CD4-positive, alpha-beta T cell treated with Interleukin-15 for 1 hour (primary cell): ENCODE data around the gene DDAH1.
"Not testable (repeated sequence)": the region's sequence is repeated elsewhere in the genome, so short reads cannot be mapped to it uniquely, and the experiment has no call there.

Experiments used
- DNase-seq: peaks from one replicate; pipeline ENCODE4 v3.0.0-alpha.2; 2020

DDAH1 gene

DNA sequence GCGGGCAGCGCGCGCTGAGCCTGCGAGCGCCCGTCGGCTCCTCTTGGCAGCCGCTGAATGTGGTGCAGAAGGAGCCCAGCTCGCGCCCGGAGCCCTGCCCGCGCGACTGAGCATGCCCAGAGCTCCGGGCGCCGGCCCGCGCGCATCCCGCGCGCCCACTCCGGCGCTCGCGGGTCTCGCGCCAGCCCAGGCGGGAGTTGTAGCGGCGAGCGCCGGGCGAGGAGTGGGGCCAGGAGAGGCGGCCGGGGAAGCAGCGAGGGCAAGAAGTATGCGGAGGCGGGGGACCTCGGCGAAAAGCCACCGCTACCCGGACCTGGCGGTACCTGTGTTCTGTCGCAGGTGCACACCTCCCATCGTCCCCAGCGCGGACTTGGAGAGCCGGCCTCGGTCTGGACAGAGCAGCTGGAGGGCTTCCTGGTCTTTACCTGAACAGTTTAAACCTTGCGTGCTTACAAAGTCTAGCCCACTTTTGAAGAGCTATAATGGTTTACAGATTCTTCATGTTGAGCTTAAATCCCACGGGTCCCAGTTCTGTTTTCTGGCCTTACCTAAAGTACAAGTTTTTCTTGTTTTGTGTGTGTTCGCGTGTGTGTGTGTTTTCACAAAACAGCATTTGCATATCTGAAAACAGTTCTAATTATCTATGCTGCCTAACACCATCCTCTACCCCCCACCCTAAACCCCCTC is at the start of gene DDAH1:
DDAH1 (minus strand) TSS at position 61 of the 687 bp plus-strand sequence. CDS start 114 bp downstream, outside the sequence.
- no peak for DNase-seq

DNA sequence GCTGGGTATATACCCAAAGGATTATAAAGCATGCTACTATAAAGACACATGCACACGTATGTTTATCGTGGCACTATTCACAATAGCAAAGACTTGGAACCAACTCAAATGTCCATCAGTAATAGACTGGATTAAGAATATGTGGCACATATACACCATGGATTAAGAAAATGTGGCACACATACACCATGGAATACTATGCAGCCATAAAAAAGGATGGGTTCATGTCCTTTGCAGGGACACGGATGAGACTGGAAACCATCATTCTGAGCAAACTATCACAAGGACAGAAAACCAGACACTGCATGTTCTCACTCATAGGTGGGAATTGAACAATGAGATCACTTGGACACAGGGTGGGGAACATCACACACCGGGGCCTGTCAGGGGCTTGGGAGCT is 49.0 kb upstream of the DDAH1 start:
- not testable (repeated sequence) for DNase-seq

DNA sequence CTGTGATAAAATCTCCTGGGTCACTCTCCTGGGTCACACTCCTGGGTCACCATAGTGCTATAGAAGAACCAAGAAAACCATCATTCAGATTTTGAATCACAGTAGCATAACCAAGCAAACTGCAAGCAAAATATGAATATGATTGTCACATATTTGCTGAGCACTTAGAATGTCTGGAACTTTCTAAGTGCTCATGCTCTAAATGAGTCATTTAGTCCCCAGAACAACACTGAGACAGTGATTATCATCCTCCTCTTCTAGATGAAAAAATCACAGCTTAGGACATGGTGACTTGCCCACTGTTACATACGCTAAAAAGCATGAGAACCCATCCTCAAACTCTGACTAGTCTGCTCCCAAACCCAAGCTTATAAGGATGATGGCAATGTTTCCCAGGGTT is 39.5 kb upstream of the DDAH1 start:
- DNase-seq: no peak

DNA sequence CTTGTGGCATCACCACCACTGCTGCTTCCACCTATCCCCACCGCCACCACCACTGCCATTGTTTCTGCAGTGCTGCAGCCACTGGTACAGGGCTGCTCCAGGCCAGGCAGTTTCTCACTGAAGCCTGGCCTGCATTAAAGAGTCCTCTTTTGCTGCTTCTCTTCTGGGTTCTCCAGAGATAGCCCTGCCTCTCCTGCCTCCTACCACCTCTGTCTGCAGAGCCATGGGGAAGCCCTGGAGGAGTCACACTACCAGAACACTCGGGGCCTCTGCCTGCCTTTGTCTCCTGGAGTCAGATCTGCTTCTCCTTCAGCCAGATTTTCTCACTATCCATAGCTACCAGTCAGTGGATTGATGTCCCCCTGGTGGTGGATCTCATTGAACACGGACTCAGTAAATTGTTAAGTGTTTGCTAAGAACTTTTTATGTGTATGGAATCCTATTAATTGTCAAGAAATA is 37.7 kb upstream of the DDAH1 start:
- DNase-seq: no peak

DNA sequence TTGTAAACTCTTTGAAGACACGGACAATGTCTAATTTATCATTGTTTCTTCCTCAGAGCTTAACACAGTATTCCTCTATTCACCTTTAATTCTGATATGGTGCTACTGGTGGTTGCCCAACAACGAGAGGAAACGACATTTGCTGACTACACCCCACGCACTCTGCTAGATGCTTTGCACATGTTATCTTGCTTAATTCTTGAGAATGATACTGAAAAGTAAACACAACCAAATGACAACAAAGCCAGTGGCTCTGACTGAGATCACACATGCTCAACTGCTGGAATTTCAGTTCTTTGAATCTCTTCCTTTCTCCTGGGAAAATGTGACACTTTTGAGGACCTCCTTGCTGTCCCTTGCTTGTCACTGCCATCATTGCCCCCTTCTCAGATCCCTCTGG is 37.2 kb upstream of the DDAH1 start:
- DNase-seq: no peak

DNA sequence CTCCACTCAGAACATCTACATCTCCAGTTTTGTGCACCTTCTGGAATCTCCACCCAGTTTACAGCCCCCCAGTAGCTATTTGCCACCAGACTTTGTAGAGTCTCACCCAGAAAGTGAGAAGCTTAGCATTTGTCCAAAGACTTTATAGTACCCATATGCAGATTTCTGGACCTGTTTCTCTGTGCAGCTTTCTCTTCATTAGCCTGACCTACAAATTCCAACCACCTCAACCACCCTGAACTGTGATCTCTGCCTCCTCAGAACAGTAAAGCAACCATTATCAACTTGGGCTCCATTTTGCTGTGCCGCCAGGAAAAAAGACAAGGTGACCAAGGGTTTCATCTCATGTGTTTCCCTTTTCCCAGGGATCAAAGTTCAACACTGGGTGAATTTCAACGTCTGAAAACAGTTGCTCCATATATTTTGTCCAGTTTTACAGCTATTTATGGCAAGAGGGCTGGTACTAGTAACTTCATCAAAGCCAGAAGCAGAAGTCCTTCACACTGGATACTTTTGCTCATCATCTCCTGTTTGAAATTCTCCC is 36.5 kb upstream of the DDAH1 start:
- DNase-seq: no peak

DNA sequence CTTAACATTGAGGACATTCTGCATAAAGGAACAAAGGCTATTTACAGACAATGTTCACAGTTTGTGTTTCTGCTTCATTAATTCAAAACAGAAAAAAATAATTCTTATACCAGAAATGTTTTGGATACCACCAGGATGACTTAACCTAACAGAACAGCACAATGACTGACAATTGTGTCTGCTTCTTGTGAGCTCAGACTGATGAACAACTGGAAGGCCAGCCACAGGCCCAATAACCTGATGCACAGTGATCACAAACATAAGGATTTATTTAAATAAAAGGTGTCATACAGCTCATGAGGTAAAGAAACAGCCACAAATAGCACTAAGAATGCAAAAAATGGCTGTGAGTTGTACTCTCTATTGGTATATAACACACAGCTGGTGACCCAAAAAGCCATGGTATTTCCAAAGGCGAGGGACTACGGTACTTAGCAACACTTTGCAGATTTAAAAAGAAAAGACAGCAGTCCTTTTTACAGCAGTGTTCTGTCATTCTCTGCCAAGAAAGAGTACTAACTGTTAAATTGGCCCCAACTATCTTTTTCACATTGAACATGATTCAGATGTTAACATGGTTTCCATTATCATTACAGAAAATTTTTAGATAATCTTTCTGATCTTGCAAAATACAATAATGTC is 32.1 kb upstream of the DDAH1 start:
- no peak for DNase-seq

DNA sequence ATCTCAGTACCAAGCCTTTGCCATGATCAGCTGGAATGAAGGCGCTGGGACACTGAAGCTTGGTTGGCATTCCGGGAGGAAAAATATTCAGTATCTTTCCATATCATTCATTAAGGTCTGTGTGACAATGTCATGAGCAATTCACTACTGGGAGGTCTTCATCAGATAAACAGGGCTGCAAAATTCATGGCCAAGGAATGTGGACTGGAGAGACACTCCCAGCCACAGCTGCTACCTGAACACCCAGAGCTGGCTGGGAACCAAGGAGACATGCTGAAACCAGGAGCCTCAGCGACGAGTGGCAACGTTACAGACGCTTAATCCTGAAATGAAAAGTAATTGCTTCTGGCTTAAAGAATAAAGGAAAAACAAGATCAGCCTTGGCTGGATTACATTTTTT is 30.6 kb upstream of the DDAH1 start:
- no peak for DNase-seq

DNA sequence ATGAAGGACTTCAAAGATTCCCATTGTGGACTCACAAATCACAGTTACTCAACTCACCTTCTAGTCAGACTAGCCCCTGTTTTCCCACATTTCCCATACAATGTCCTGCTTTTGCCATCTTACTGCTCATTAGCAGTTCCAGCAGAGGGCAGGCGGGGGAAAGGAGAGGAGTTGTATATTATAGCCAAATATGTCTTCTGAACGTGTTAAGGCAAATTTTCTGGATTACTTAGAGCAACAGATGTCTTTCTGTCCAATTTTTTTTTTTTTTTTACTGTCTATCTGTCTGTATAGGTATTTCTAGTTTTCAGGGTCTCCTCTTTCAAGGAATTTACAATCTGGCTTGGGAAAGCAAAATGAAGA is 29.9 kb upstream of the DDAH1 start:
- no peak for DNase-seq

DNA sequence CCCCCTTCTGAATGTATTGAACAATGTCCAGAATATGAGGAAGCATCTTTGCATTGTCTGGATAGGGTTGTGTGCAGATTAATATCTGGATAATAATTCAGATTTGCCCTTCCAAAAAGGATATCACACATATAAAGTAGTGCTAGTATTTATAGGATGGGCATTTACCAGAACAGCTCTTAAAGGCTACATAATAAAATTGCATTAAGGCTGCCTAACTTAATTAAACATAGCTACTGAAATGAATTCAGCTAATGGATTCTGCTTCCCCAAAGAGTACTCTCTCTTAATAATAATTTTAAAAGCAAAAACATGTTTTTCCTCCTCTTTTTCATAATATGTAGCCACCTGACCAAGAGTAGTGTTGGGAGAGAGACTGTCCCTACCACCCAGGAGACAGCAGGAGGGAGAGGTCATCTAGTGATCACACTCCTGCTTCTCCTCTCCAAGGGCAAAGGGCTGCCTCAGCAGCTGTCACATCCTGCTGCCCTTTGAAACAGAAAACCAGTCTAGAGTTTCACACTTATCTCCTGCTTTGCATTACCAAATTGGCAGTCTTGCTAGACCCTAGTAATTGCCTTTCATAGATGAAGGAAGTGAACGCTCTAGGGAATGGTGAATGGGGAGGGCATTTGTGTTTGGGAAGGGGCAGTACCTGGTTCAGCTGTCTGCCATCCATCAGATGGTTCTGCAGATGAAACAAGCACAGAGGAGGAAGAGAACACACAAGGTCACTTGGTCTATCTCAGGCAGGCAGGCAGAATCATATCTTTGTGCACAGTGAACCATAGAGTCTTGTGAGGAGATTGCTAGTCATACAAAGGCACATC is 29.3 kb upstream of the DDAH1 start:
- no peak for DNase-seq

DNA sequence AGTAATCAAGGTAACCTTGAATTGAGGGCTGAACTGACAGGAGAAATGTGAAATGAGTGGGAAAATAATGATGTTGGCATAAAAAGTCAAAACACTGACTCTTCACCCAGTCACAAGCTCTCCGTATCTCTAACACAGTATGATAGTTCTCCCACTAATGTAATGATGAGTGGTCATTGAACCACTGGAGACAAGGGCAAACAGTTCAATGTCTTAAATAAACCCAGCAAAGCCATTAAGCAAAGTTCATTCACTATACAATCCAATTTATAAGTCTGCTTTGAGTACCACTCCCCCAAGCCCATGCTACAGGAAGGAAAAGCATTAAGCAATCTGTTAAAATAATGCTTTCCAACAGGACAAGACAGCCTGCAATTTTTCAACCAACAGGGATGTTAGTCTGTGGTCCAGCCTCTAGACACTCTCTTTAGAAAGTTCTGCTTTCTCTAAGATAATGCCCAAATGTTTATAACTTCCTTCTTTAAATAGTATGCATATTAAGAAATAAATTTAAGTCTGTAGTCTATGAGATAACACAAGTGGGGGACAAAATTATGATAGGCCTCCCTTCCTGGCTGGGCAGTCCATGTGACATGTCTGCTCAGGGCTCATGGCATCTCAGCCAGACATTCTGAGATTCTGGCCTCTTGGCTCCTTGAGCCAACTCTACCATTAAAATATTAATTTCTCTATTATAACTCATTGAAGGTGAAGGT is 25.5 kb upstream of the DDAH1 start:
- no peak for DNase-seq

DNA sequence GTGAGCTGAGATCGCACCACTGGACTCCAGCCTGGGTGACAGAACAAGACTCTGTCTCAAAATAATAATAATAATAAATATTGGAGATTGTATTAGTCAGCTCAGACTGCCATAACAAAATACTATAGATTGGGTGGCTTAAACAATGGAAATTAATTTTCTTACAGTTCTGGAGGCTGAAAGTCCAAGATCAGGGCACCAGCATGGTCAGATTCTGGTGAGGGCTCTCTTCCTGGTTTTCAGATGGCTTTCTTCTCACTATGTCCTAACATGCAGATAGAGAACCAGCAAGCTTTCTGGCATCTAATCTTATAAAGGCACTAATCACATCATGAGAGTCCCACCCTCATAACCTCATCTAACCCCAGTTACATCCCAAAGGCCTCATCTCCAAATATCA is 23.2 kb upstream of the DDAH1 start:
- no peak for DNase-seq

DNA sequence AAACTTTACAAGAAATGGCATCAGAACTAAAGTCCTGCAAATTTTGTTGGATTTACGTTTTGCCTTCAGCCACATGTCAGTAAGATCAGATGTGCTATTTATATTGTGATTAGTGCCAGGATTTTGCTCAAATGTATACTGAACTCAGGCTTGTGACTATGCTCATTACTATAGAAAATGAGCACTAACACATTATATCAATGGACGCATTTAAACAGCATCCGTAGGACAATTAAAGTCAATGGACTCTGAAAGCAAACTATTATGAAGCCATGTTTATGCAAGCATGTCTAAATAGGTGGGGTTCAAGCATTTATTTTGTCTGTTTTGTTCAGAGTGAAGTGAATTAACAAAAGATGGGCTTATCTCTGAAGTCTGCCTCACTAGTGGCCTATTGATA is 20.6 kb upstream of the DDAH1 start:
- no peak for DNase-seq

DNA sequence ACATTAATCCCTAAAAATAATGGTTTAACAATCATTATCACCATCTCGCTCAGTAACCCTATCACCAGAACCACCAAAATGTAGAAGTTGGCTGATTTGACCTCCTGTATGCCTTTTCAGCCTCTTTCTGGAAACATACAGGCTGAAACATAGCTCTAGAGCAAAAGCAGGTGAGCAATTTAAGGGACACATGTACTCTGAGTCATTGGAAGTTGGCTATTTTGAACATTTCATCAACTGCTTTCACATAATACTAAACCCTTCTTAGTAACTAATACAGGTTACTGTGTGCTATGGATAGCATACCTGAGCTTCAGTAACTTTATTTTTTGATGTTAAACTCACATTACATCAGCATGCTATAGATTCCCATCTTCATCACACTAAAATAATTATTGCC is 19.8 kb upstream of the DDAH1 start:
- DNase-seq: no peak

DNA sequence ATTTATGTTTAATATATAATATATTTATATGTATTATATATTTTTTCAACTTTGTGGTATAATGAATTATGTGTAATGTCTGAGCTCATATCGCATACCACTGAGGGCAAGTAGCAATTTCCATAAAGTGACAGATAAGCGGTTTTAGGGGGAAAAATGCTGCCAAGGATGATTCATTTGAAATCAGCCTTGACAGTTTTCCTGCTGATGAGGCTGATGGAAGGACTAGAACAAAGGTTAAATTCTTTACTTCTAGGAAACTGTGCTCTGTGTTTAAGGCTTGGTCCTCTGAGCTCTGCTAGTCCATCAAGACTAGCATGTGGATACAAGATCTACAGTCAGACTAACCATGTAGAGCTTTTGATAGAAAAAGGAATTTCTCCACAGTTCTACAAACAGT is 19.3 kb upstream of the DDAH1 start:
- DNase-seq: no peak

DNA sequence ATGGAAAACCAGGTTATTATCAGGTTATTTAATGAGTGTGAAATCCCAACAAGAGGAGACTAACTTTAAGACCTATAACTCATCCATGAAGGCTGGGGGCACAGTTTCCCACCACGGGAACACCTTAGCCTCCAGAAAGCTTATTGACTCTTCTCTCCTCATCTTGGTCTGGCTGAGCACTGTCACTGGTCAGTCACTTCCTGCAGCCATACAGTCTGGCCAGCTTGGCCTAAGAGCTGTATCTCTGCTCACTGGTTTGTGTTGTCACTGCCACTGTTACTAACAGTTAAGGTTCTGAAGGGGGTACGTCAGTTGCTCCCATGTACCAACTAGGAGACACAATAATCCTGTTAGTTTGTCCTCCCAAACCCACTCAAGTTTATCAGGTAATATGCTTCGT is 16.7 kb upstream of the DDAH1 start:
- DNase-seq: no peak

DNA sequence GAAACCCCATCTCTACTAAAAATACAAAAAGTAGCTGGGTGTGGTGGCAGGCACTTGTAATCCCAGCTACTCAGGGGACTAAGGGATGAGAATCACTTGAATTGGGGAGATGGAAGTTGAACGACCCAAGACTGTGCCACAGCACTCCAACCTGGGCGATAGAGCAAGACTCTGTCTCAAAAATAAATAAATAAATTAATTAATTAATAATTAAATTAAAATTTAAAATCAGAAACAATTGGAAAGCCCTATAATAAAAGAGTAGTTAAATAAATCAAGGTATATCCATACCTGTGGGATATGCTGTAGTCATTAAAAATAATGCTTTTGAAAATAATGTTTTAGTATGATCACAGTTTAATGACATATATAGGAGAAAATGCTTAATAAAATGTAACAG is 15.6 kb upstream of the DDAH1 start:
- DNase-seq: no peak

DNA sequence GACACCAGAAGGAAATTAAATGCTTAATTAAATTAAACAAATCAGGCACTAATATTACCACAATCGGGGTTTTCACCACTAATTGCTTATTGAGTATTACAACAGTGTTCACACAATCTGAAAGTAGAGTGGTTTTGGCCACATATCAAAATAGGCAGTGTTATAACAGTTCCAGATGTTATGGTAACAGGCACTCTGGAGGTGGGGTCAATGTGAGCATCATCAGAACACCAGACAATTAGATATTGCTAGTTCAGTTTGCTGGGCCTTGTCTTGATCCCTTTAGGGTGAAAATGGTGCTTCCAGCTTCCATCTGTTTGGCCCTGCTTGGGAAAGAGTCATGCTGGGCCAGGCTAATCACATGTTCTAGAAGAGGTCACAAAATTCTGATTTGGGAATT is 14.5 kb upstream of the DDAH1 start:
- DNase-seq: no peak

DNA sequence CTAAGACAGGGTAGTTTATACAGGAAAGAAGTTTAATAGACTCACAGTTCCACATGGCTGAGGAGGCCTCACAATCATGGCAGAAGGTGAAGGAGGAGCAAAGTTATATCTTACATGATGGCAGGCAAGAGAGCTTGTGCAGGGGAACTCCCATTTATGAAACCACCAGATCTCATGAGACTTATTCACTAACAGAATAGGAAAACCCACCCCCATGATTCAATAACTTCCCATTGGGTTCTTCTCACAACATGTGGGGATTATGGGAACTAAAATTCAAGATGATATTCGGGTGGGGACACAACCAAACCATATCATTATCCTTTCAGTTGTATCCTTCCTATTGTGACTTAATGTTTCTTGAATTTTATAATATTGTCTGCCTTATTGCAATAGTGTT is 13.4 kb upstream of the DDAH1 start:
- no peak for DNase-seq

DNA sequence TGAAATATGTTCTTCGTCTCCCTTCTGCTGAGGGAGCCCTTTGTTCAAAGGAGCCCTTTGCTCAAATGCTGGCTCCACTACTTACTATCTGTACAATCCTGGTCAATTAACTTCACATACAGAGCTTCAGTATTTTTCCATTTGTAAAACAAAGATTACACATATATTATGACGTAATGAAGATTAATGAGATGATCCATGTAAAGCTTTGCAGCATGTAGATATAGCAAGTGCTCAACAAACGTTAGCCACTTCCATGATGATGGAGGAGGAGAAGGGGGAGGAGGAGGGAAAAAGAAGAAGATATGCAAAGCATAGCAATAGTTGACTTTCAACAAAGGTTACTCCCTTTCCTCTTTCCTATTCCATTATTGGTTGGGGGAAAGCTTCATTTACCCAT is 10.1 kb upstream of the DDAH1 start:
- no peak for DNase-seq

DNA sequence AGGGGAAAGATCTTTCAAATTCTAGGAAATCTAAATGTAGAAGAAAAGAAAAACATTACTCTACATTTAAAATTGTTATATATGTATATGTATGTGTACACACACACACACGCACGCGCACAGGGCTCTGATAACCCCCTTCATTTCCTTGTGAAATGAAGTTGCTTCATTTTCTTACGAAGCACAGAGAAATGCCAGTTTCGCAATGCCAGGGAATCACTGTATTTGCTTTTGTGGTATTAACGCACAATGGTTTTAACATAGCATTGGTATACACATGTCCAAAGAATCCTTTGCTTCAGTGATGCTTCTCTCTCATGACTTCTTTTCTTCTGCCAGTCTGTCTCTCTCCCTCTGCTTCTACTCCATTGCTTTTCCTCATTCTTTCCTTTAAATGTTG is 8.4 kb upstream of the DDAH1 start:
- DNase-seq: no peak

DNA sequence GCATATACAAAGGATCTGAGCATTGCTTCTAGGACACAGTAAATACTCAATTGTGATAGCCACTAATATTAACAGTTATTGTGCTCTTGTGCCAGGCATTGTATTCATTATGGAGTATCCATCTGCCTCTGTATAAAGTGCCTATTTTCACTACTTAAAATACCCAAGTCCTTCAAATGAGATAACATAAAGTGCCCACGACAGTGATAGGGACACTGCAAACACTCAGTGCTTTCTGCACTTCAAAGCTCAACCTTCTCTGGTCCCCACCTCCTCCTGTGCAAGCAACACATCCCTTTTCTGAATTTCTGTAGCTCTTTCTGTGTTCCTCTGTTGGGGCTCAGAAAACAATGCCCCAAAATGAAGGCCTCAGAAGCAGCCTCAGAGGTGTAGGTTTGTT is 6.6 kb upstream of the DDAH1 start:
- no peak for DNase-seq

DNA sequence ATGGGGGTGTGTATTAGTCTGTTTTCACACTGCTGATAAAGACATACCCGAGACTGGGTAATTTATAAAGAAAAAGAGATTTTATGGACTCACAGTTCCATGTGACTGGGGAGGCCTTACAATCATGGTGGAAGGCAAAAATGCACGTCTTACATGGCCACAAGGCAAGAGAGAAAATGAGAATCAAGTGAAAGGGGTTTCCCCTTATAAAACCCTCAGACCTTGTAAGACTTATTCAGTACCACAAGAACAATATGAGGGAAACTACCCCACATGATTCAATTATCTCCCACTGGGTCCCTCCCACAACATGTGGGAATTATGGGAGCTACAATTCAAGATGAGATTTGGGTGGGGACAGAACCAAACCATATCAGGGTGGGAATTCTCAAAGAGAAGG is 5.2 kb upstream of the DDAH1 start:
- not testable (repeated sequence) for DNase-seq
